KG1 (cell line): ENCODE measurements around the gene PDE3B.
"Not testable (repeated sequence)": the region's sequence is repeated elsewhere in the genome, so short reads cannot be mapped to it uniquely, and the experiment has no call there.

Experiments
- DNase-seq: peaks from one replicate; lab custom pipeline; 2025; lab: John Stamatoyannopoulos, UW

The PDE3B gene

GRCh38 chr11:14746857-14747395 is 103.3 kb downstream of the PDE3B start:
- no peak for DNase-seq

GRCh38 chr11:14748090-14748489 is 104.5 kb downstream of the PDE3B start:
- DNase-seq = no peak

GRCh38 chr11:14750911-14751310 is 107.3 kb downstream of the PDE3B start:
- no peak for DNase-seq

- no peak for DNase-seq
Measured at GRCh38 chr11:14751975-14752407, 108.4 kb downstream of the PDE3B start.

GRCh38 chr11:14755140-14755539 is 111.5 kb downstream of the PDE3B start:
- no peak for DNase-seq

- no peak for DNase-seq
Measured at GRCh38 chr11:14756349-14756748, 112.7 kb downstream of the PDE3B start.

- not testable (repeated sequence) for DNase-seq
Measured at GRCh38 chr11:14759300-14760012, 115.9 kb downstream of the PDE3B start.

GRCh38 chr11:14764179-14764578 is 120.6 kb downstream of the PDE3B start:
- no peak for DNase-seq

GRCh38 chr11:14764579-14765527 is 121.2 kb downstream of the PDE3B start:
- DNase-seq = peak; percentile 24

GRCh38 chr11:14766585-14766984 is 123.0 kb downstream of the PDE3B start:
- no peak for DNase-seq

- DNase-seq = no peak
Measured at GRCh38 chr11:14768526-14769188, 125.1 kb downstream of the PDE3B start.

GRCh38 chr11:14773755-14774154 is 130.2 kb downstream of the PDE3B start:
- no peak for DNase-seq

- DNase-seq = no peak
Measured at GRCh38 chr11:14774721-14775120, 131.1 kb downstream of the PDE3B start.

- DNase-seq = no peak
Measured at GRCh38 chr11:14775897-14776296, 132.3 kb downstream of the PDE3B start.

- not testable (repeated sequence) for DNase-seq
Measured at GRCh38 chr11:14778460-14778859, 134.9 kb downstream of the PDE3B start.

- DNase-seq = no peak
Measured at GRCh38 chr11:14783788-14784187, 140.2 kb downstream of the PDE3B start.

- DNase-seq = no peak
Measured at GRCh38 chr11:14784230-14784629, 140.6 kb downstream of the PDE3B start.

GRCh38 chr11:14789879-14790484 is 146.4 kb downstream of the PDE3B start:
- no peak for DNase-seq

- no peak for DNase-seq
Measured at GRCh38 chr11:14793546-14793945, 149.9 kb downstream of the PDE3B start.

GRCh38 chr11:14796028-14796427 is 152.4 kb downstream of the PDE3B start:
- DNase-seq = not testable (repeated sequence)

GRCh38 chr11:14803846-14804245 is 160.2 kb downstream of the PDE3B start:
- DNase-seq = no peak

GRCh38 chr11:14809466-14809865 is 165.9 kb downstream of the PDE3B start:
- no peak for DNase-seq
